KOPT-K1 (cell line): ENCODE measurements around the gene NFIC.

Experiments used
- H3K27ac ChIP-seq: fragments of 200-600 bp; sonication (generic); 2 replicates; pipeline ENCODE4 v1.5.1; 2016; ENCODE audit warnings: antibody characterized with exemption, mild to moderate bottlenecking, low read depth, low read length; ENCODE audit not compliant: poor library complexity, severe bottlenecking
- H3K36me3 ChIP-seq: fragments of 200-600 bp; sonication (generic); 2 replicates; pipeline ENCODE4 v1.5.1; 2017; ENCODE audit warnings: antibody characterized with exemption, mild to moderate bottlenecking, low read length, moderate library complexity; ENCODE audit not compliant: insufficient read depth
- H3K9me3 ChIP-seq: fragments of 200-600 bp; sonication (generic); 2 replicates; pipeline ENCODE4 v1.5.1; 2017; ENCODE audit warnings: antibody characterized with exemption, low read length, mild to moderate bottlenecking; ENCODE audit not compliant: insufficient read depth, poor library complexity, severe bottlenecking

NFIC gene

DNA sequence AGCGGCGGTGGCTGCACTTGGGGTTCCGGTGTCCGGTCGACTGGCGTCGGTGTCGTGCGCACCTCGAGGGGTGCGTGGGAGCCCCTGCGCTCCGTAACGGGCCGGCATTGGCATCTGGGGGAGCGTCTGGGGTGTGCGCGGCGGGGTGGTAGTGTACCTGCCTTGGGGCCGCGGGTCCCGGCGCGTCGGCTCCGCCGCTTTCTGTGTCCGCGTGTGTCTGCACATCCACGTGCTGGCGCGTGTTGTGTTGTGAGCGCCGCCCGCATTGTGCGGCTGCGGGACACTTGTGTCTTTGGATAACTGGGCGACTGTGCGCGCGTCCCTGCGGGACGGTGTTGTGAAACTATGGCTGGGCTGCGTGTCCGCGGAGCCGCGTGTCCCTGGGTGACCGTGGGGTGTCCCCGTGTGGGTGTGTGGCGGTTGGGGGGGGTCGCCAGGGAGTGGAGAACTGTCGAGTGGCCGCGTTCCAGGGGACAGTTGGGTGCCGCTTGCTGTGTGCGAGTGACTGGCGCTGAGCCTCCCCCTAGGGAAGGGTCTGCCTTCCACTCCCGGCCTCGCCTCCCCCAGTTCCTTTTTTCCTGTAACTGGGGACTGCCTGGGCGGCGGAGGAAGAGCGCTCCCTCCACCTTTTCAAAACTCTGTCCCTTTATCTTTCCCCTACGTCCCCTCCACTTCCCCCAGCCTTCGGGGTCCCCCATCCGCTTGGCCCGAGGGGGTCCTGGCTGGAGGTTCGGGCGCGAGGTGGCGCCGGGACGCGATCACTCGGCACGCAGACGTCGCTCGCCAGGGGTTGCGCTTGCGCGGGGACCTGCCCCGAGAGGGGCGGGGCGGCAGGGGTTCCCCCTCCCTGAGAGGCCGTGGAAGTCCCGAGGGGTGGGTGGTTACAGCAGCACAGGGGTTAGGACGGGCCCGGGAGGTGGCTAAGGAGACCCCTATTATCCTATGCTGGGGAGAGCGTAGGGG is 5.7 kb upstream of the NFIC start:
- H3K27ac ChIP-seq, result peak overlapping the region; percentile 72
- H3K36me3 ChIP-seq, result no peaks in the 10 kb centered on the region
- no peaks in the 10 kb centered on the region for H3K9me3 ChIP-seq

DNA sequence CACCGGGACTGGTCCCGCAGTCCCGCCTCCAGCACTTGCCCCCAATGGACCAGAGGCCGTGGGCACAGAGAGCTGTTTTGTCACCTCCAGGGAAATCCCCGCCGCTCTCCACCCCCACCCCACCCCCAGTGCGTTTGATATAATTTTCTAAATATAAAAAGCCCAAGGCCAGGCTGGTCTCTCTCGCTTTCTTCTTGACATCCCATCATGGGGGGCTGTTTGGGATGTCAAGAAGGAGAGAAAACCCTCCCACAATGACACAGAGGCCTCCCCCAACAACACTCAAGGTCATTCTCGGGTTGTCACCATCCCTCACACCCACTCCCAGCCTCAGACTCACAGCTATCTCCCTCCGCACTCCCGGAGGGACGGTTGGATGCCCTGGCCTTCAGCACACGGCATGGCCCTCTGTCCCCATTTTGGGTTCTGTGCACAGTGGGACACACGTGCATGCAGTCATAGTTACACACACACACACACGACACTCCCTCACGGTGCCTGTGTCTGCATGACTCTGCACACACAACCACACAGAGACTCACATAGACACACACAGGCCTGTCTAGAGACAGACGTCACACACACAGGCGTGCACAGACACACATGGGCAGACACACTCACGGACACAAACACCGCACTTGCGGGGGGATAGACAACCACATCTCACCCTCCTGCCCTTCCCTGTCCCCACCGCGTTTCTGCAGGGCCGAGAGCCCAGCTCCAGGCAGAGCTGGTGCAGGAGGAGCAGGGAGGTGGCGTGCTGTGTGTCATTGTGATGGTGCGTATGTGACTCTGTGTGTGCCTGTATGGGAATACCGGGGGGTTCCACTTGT is 4.8 kb upstream of the NFIC start:
- H3K9me3 ChIP-seq, result no peaks in the 10 kb centered on the region
- no peak overlapping the region for H3K27ac ChIP-seq

GRCh38 chr19:3362217-3362906 is 4.0 kb upstream of the NFIC start:
- Histone ChIP-seq H3K9me3 (no peaks in the 10 kb centered on the region), H3K27ac (no peak overlapping the region)

More for the DNA sequence above, 4.8 kb upstream of the NFIC start:
- no peaks in the 10 kb centered on the region for H3K36me3 ChIP-seq

DNA sequence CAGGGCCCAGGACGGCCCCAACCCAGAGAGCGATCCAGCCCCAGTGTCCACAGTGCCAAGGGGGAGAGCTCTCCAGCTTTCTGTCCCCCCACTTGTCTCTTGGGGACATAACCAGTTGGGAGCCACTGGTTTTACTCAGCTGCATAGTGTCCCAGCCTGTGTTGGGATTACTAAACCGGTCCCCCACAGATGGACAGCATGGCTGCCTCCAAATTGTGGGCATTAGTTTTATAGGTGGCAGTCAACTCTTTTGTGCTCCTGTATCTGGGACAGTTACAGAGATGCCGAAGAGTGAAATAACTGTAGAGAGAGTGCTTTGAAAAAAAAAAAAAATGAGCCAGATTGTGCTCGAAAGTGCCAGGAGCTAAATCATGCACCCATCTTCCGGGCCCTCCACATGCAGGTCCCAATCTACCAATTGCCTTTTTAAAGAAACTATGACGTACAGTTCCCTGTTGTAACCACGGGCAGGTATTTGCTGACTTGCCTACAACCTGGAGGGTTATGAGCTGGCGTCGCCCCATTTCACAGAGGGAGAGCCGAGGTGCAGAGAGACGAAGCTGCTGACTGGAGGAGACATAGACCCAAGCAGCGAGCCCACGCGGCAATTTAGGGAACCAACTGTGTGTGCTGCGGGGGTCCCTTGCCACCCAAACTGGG is 2.4 kb upstream of the NFIC start:
- no peaks in the 10 kb centered on the region for H3K36me3 ChIP-seq
- H3K27ac ChIP-seq, result no peak overlapping the region
- no peaks in the 10 kb centered on the region for H3K9me3 ChIP-seq

More at GRCh38 chr19:3362217-3362906, 4.0 kb upstream of the NFIC start:
- no peaks in the 10 kb centered on the region for H3K36me3 ChIP-seq

- H3K9me3 ChIP-seq, result no peaks in the 10 kb centered on the region
- no peak overlapping the region for H3K27ac ChIP-seq
- H3K36me3 ChIP-seq, result no peaks in the 10 kb centered on the region
These were observed 1.9 kb upstream of the NFIC start for GRCh38 chr19:3364501-3364858.

DNA sequence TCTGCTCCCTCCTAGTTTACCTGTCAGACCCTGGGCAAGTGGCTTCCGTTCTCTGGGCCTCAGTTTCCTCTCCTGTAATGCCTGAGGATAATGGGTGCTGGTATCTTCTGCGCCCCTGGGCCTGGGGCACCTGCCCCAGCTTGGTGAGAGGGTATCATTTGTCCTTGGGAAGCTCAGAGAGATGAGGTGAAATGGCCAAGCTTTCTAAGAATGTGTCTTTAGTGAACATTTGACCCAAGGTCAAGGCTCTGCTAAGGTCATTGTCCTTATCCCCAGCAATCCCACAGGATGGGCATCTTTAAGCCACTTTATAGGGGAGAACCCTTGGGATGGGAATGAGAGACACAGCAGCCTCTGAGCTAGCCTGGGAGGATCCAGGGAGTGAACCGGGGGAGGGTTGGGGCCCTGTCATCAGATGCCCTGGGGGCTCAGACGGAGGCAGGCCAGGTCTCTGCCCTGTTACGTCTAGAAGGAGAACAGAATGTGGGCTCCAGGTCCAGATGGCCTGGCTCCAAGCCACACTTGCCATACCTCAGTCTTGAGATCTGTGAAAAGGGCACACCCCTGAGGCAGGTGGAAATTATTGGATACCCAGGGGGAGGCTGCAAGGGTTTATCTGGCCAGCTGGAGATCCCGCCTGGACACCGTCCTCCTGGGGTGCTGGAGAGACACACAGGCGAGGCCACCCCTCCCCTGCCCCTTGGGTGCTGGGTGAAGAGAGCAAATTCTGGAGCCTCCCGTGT is 1.1 kb upstream of the NFIC start:
- H3K27ac ChIP-seq, result no peak overlapping the region
- no peaks in the 10 kb centered on the region for H3K9me3 ChIP-seq
- no peaks in the 10 kb centered on the region for H3K36me3 ChIP-seq

- Histone ChIP-seq H3K27ac (no peak overlapping the region), H3K9me3 (no peaks in the 10 kb centered on the region), H3K36me3 (no peaks in the 10 kb centered on the region)
These were observed 607 bp downstream of the NFIC start for GRCh38 chr19:3366753-3367627.

GRCh38 chr19:3367628-3368440 is 1.5 kb downstream of the NFIC start:
- Histone ChIP-seq H3K36me3 (no peaks in the 10 kb centered on the region), H3K27ac (no peak overlapping the region), H3K9me3 (no peaks in the 10 kb centered on the region)

DNA sequence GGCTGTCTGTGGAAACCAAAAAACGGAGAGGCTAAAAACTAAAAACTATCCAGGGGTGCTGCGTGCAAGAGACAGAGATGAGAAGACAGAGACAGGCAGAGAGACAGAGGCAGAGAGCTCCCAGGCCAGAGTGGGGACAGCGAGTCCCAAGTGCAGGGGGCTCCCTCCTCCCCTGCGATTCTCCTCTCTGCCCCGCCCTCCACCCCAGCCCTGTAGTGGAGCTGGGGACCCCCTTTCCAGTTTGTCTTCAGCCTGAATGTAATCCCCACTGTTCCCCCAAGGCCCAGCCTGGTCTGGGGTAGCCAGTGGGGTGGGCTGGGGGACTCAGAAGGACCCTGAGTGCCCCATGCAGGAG is 2.0 kb downstream of the NFIC start:
- H3K36me3 ChIP-seq, result no peaks in the 10 kb centered on the region
- H3K9me3 ChIP-seq, result no peaks in the 10 kb centered on the region
- H3K27ac ChIP-seq, result no peak overlapping the region

- Histone ChIP-seq H3K9me3 (no peaks in the 10 kb centered on the region), H3K36me3 (no peaks in the 10 kb centered on the region), H3K27ac (no peak overlapping the region)
These were observed 2.5 kb downstream of the NFIC start for GRCh38 chr19:3368848-3369336.

- no peaks in the 10 kb centered on the region for H3K9me3 ChIP-seq
- H3K27ac ChIP-seq, result no peak overlapping the region
- no peaks in the 10 kb centered on the region for H3K36me3 ChIP-seq
These were observed 3.2 kb downstream of the NFIC start for GRCh38 chr19:3369337-3370213.

DNA sequence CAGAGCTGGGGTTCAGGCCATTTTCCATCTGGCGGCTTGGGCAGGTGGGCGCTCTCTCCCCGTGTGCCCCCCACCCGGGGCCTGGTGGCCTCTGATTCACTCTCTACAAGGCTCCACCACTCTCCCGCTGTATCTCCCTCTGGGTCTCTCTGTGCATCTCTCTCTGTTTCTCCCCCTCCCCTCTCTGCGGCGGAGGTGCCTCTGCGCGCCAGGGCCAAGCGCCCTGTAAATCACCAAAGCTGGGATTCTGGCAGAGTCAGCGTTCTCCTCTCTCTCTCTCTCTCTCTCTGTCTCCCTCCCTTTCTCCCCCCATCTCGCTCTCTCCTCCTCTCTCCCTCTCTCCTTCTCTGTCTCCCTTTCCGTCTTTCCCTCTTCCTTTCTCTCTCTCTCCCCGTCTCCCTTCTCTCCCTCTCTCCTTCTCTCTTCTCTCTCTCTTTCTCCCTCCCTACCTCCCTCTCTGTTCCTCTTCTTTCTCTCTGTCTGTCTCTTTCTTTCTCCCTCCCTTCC is 3.9 kb downstream of the NFIC start:
- Histone ChIP-seq H3K27ac (no peak overlapping the region), H3K36me3 (no peaks in the 10 kb centered on the region), H3K9me3 (no peaks in the 10 kb centered on the region)
